Measurements from ENCODE around the gene PAM.

DNA sequence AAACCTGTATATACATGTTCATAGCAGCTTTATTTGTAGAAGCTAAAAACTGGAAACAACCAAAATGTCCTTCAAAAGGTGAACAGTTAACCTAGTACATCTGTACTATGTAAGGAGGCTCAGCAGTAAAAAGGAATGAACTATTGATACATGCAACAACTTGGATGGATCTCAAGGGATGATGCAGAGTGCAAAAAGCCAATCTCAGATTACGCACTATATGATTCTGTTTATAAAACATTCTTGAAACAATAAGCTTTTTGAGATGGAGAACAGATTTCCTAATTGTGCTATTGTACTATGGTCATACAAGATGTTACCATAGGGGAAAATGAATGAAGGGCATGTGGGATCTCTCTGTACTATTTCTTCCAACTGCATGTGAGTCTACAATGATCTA, 88.9 kb downstream of the PAM start:
- no peak for TF ChIP-seq CTCF (IDR thresholded peaks at IDR 0.05)
- no peak for TF ChIP-seq POLR2AphosphoS5 (IDR thresholded peaks at IDR 0.05; ENCODE audit: low read depth, low read length)
- TF ChIP-seq, protein P1, sequence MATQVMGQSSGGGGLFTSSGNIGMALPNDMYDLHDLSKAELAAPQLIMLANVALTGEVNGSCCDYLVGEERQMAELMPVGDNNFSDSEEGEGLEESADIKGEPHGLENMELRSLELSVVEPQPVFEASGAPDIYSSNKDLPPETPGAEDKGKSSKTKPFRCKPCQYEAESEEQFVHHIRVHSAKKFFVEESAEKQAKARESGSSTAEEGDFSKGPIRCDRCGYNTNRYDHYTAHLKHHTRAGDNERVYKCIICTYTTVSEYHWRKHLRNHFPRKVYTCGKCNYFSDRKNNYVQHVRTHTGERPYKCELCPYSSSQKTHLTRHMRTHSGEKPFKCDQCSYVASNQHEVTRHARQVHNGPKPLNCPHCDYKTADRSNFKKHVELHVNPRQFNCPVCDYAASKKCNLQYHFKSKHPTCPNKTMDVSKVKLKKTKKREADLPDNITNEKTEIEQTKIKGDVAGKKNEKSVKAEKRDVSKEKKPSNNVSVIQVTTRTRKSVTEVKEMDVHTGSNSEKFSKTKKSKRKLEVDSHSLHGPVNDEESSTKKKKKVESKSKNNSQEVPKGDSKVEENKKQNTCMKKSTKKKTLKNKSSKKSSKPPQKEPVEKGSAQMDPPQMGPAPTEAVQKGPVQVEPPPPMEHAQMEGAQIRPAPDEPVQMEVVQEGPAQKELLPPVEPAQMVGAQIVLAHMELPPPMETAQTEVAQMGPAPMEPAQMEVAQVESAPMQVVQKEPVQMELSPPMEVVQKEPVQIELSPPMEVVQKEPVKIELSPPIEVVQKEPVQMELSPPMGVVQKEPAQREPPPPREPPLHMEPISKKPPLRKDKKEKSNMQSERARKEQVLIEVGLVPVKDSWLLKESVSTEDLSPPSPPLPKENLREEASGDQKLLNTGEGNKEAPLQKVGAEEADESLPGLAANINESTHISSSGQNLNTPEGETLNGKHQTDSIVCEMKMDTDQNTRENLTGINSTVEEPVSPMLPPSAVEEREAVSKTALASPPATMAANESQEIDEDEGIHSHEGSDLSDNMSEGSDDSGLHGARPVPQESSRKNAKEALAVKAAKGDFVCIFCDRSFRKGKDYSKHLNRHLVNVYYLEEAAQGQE (IDR thresholded peaks at IDR 0.05; ENCODE audit: insufficient read depth in 1 of 2, low read depth in 2 of 2, low read length in 1 of 2) = no peak
- no peak for TF ChIP-seq SIN3A (IDR thresholded peaks at IDR 0.05; ENCODE audit: borderline replicate concordance, insufficient read depth, low read depth, low read length)
- no peak for TF ChIP-seq TCF7L2 (IDR thresholded peaks at IDR 0.05; ENCODE audit: low read depth, low read length)

Data from Panc1 (cell line).